ENCODE measurements around the gene TCERG1L. TPM values are rescaled to one million over a fixed set of nuclear protein-coding genes. Genes with fewer than 3 reads are reported as not detected.

Gene TCERG1L
- total and polyA plus RNA-seq, 2 experiments from 2014 or later: 0.47 to 0.73 TPM

DNA sequence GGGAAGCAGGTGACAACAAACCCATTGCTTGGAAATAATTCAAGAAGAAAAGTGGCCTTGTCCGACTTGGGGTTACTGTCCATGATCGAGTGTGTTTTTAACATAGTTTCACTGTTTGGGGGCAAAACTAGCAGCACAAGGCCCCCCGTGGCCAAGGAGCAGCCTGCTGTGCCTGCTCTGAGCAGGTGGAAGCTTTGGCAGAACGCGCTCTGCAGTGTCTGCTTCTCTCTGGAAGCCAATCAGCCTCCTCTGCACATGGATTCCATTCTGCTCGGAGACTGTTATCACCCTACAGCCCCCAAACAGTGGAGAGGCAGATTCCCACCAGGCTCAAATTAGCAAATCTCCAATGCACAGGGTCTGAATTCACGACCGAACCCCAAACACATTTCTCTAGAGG, 7.3 kb upstream of the TCERG1L start:
- Histone ChIP-seq H3K4me1 (ENCODE audit: insufficient read depth) (no peaks in the 10 kb centered on the region), H3K27ac (no peak overlapping the region), H3K79me2 (no peaks in the 10 kb centered on the region), H3K4me3 (no peak overlapping the region), H2AFZ (no peak overlapping the region), H3K36me3 (replicated peaks; ENCODE audit: insufficient read depth, low read depth) (no peaks in the 10 kb centered on the region), H3K27me3 (peaks cover 44% of the 10 kb centered on the region), H3K4me2 (no peak overlapping the region), H4K20me1 (ENCODE audit: insufficient read depth, poor library complexity, severe bottlenecking) (no peaks in the 10 kb centered on the region), H3K9me3 (ENCODE audit: low read depth) (no peaks in the 10 kb centered on the region), H3K9me2 (replicated peaks; ENCODE audit: insufficient read depth) (no peaks in the 10 kb centered on the region)
- no peak for TF ChIP-seq CTCF (IDR thresholded peaks at IDR 0.05; ENCODE audit: poor library complexity)
- no peak for TF ChIP-seq EZH2 (IDR thresholded peaks at IDR 0.05; ENCODE audit: borderline replicate concordance)
- no peak for TF ChIP-seq EZH2phosphoT487 (IDR thresholded peaks at IDR 0.05; ENCODE audit: low read depth, severe bottlenecking, unreplicated experiment)
- no peak for DNase-seq (ENCODE audit: low spot score)
- 87% methylated on average over 8 of the region's 8 CpGs for WGBS (ENCODE audit: low lambda C conversion rate, missing lambda C conversion rate)

DNA sequence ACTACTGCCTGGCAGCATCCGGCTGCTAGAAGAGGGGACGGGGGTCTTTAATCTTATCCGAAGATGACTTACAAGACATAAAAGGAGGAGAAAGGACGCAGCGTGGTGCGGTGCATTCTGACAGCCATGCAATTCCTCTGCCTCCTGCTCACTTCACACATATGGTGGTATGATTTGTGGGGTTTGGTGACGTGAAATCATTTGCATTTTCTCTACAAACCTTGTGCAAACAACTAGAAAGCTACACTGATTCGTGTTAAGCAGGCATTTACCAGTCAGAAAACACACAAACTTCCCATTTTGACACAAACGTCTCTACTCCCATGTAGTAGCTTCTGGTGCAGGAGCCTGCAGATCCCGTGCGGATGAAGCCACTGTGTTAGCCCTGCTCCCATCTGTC, 6.8 kb upstream of the TCERG1L start:
- TF ChIP-seq CTCF (IDR thresholded peaks at IDR 0.05; ENCODE audit: poor library complexity) (no peak), EZH2 (IDR thresholded peaks at IDR 0.05; ENCODE audit: borderline replicate concordance) (no peak), EZH2phosphoT487 (IDR thresholded peaks at IDR 0.05; ENCODE audit: low read depth, severe bottlenecking, unreplicated experiment) (no peak)
- Histone ChIP-seq H3K27me3 (peaks cover 44% of the 10 kb centered on the region), H3K9me3 (ENCODE audit: low read depth) (no peaks in the 10 kb centered on the region), H3K4me2 (no peak overlapping the region), H3K4me3 (no peak overlapping the region), H3K27ac (no peak overlapping the region), H2AFZ (no peak overlapping the region), H3K36me3 (replicated peaks; ENCODE audit: insufficient read depth, low read depth) (no peaks in the 10 kb centered on the region), H3K4me1 (ENCODE audit: insufficient read depth) (no peaks in the 10 kb centered on the region), H3K9me2 (replicated peaks; ENCODE audit: insufficient read depth) (no peaks in the 10 kb centered on the region), H4K20me1 (ENCODE audit: insufficient read depth, poor library complexity, severe bottlenecking) (no peaks in the 10 kb centered on the region), H3K79me2 (no peaks in the 10 kb centered on the region)
- 78% methylated on average over 11 of the region's 11 CpGs for WGBS (ENCODE audit: low lambda C conversion rate, missing lambda C conversion rate)
- no peak for DNase-seq (ENCODE audit: low spot score)

DNA sequence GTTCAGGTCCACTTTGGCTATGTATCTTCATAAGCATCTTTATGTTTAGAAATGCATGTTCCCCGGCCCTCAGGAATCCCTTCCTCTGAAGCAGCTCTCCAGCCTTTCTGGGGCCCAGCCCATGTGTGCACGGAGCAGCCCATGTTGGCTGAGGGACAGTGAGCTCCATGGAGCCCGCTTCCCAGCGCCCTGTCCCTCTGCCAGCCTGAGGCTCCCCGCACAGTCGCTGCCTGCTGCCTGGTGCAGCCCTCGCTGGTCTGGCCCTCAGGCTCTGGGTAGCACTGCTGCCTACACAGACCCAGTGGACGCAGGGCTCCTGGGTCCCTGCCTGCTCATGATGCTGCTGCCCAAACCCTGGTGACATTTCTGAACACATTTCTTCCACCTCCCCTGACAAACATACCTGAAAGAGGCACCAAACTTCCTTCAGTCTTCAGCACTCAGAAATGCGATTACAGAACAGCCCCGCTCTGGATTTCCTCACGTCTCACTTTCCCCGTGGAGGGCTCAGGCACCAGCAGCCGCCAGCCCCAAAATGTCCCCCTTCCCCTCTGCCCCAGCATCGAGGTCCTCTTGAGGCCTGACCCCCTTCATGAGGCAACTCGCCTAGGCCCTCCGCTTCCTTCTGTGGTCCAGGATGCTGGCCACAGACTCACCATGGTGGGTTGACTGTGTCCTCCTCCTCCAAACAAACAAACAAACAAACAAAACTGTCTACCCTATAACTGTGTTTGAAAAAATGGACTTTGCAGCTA, 5.0 kb upstream of the TCERG1L start:
- H3K27ac ChIP-seq: no peak overlapping the region
- WGBS (ENCODE audit: low lambda C conversion rate, missing lambda C conversion rate): 84% methylated on average over 16 of the region's 16 CpGs
- no peaks in the 10 kb centered on the region for H3K9me2 ChIP-seq (replicated peaks; ENCODE audit: insufficient read depth)
- no peak overlapping the region for H3K4me3 ChIP-seq
- H3K9me3 ChIP-seq (ENCODE audit: low read depth): no peaks in the 10 kb centered on the region
- H3K4me1 ChIP-seq (ENCODE audit: insufficient read depth): peaks cover 9% of the 10 kb centered on the region
- H3K27me3 ChIP-seq: peaks cover 41% of the 10 kb centered on the region
- H3K36me3 ChIP-seq (replicated peaks; ENCODE audit: insufficient read depth, low read depth): no peaks in the 10 kb centered on the region
- DNase-seq (ENCODE audit: low spot score): no peak
- no peaks in the 10 kb centered on the region for H4K20me1 ChIP-seq (ENCODE audit: insufficient read depth, poor library complexity, severe bottlenecking)
- no peaks in the 10 kb centered on the region for H3K79me2 ChIP-seq
- no peak overlapping the region for H3K4me2 ChIP-seq
- TF ChIP-seq EZH2 (IDR thresholded peaks at IDR 0.05; ENCODE audit: borderline replicate concordance) (no peak), EZH2phosphoT487 (IDR thresholded peaks at IDR 0.05; ENCODE audit: low read depth, severe bottlenecking, unreplicated experiment) (no peak), CTCF (IDR thresholded peaks at IDR 0.05; ENCODE audit: poor library complexity) (no peak)
- no peak overlapping the region for H2AFZ ChIP-seq
